Activated T-cell treated with anti-CD3 and anti-CD28 coated beads for 48 hours (primary cell): Measurements from ENCODE around the gene POLR2C.
A peak's percentile ranks its signal among the peaks of the same experiment; 100 is the strongest.

Experiments used
- DNase-seq: peaks from one replicate; pipeline ENCODE4 v3.0.0-alpha.2; 2020; ENCODE audit warnings: low read depth

Gene POLR2C

DNA sequence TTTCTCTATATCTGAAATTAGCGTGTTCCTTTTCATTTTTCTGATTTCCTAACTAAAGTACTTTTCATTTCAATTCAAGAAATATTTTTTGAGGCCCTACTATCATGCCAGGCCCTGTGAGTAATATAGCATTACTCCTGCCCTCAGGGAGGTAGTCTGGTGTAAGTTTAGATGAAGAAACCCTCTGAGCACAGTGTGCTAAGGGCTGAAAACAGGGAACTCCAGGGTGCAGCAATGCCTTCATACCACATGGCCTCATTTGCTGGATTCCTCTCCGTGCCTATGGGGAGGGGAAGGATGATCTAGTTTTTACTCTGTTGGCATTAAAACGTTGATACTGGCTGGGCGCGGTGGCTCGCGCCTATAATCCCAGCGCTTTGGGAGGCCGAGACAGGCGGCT lies 10.5 kb upstream of the POLR2C start:
- no peak for DNase-seq

DNA sequence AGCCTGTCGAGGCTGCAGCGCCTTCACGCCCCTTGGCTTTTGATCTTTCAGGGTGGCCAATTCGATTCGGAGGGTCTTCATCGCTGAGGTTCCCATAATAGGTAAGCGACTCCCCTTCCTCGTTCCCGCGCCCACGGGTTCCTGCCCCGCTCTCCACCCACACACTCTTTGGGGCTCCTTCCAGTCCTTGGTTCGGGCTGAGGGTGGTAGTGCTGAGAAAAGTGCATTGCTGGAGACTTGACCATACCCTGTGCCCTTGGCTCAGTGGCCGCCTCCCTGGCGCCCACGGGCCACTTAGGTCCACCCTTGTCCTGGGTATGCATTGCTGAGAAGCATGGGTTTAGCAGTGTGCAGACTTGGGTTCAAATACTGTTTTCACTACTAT lies 491 bp downstream of the POLR2C start:
- no peak for DNase-seq

DNA sequence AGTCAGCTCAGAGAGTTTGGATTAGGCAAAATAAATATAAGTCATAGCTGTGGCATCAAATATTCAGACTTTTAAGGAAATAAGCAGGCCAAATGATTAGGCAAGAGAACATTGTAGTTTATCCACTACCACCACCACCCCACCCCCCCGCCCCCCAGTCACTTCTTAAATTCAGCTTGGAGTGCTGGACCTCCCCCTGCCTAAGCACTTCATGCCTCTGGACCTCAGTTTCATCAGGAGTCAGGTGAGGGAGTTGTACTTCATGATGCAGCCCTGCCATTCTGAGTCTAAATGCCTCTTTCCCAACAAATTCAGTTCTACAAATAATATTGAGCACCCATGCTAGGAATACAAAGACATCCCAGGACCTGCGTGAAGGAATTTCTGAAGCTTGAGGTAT lies 2.0 kb downstream of the POLR2C start:
- no peak for DNase-seq

DNA sequence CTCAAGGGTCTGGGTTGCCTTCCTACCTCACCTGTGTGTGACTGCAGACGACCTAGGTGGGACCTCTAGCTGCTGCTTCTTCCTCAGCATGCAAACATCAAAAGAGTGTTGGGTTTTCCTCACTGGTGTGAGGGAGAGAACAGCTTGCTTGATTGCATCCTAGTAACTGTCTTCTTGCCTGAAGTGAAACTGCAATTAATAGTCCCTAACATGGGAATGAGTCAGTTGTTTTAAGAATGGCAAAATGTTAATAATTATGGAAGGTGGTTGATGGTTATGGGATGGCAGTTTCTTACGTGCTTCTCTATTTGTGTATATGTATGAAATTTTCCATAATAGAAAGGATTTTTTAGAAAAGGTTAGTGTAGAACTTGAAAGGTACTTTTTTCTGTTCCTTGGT lies 5.9 kb downstream of the POLR2C start:
- DNase-seq, result no peak

DNA sequence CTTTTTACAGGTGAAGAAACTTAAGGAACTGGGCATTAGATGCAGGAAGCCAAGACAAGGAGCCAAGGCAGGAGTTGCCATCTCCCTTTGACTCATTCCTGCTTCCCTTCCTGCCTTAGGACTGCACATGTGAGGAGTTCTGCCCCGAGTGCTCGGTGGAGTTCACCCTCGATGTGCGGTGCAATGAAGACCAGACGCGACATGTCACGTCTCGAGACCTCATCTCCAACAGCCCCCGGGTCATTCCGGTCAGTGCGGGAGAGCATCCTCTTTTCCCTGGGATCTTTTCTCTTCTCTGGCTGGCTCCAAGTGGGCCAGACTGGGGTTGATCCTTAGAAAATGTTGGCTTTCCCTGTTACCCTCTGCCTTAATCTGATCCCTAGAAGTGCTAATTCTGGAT lies 6.6 kb downstream of the POLR2C start:
- DNase-seq, result no peak

DNA sequence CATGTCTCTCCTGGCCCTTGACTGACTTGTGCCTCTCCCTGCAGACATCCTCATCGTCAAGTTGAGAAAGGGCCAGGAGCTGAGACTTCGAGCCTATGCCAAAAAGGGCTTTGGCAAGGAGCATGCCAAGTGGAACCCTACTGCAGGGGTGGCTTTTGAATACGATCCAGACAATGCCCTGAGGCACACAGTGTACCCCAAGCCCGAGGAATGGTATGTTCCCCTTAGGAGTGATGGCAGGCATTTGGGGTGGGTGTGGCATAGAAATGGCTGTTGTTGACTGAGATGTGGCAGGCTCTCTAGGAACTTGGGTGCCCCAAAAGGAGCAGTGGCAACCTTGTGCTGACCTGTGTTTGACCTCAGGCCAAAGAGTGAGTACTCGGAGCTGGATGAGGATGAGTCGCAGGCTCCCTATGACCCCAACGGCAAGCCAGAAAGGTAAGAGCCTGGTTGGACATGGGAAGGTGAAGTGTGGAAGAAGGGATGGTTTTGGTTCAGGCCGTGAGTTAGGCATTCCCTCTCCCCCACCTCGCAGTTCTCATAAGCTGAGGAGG lies 7.5 kb downstream of the POLR2C start:
- DNase-seq, result no peak

DNA sequence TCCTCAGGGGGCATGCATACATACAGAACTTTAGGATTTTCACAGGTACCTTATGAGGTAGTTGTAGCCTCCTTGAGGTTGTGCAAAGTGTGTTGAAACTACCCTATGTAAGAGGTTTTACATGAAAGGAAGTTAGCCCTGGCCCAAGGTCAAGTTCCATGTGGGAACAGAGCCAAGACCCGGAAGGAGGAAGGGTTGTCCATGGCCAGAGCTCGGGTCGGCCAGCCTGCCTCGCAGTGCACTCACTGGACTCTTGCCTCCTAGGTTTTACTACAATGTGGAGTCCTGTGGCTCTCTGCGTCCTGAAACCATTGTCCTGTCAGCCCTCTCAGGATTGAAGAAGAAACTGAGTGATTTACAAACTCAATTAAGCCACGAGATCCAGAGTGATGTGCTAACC lies 8.2 kb downstream of the POLR2C start:
- no peak for DNase-seq

DNA sequence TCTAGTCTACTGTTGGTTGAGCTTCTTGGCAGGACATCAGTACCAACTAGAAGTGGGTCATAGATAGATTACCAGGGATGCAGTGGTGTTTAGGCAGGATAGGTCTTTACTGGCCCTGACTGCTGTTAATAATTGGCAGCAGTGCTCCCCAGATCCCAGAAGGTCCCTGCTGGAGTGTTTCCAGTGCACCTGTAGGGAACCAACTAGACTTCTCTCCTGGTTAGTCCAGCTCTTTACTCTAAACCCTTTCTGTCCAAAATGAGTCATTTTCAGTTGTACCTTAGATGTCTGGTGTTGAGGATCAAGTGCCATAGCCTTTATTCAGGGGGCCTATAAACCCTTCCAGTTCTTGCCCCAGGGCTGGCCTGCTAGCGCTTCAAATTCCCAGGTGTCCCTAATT lies 8.7 kb downstream of the POLR2C start:
- no peak for DNase-seq

DNA sequence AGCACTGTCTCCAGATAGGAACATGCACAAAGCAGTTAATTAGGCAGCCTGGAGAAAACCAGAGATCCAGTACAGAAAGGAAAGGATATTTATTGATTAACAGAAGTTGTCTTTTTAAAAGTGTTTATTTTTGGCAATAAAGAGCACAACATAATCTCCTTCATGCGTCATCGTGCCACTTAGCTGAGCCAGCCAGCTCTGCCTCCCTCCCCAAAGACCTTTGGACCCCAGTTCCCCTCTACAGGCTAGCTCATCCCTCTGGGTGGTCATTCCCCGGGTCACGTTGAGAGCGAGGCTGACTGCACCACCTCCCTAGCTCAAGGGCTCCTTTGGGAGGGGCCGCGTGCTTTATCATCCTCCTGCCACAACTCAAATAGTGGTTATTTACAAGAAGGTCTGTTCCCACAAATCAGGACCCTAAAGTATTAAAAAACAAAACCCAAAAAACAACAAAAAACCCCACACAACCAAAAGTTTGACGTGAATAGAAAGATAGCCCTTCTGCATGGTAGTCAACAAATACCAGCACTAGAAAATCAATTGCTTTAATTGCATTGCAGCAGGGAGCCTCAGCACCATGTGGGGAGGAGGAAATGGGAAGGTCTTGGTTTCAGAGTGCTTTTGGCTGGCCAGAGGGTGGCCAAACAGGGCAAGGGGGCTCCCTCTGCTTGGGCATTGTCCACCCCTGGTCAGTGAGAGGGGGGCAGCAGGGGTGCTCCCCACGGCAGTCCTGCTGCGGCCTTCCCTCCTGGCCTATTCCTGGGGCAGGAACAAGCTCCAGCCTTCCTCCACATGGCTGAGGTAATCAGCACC lies 9.6 kb downstream of the POLR2C start:
- DNase-seq, result no peak

DNA sequence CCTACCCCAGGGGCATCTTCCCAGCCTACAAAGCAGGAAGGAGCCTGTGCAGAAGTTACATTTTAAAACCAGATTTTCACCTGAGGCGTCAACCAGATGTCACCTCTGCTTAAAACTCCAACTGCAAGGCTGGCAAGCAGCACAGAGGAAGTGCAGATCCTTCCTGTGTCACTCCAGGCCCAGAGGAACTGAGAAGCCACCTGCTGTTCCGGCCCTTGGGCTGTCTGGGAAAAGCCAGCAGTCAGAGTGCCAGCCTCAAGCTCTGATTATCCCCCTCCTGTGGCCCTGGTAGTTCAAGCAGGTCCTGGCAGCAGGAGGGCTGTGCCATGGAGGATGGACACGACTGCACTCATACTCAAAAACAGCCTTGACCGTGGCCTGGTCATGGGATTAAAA lies 10.2 kb downstream of the POLR2C start:
- no peak for DNase-seq

DNA sequence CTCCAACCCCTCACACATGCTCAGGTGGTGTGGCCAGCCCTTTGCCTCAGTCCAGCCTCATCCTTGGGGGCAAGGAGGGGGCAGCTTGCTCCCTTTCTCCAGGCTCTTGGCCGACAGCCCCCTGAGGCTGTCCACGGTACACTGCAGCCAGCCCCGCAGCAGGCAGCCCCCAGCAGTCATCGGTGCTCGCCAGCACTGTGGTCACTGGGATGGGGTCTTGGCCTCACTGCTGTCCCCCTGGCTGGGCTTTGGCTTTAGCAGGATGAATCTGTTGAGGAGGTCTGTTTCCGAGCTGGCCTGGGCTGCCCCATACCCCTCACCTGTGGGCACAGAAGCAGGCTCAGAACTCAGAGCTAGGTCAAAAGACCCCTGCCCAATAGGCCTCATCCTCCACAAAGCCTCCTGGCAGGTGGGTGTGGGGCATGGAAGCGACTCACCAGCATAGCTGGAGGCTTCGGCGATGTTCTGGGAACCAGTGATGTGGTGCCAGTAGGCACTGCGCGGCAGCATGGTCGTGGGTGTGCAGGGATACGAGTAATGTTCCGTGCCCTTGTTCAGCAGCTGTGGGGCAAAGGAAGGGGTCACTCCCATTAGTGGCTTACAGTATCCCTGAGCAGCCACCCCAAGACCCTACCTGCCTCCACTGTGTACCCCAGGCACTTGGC lies 10.8 kb downstream of the POLR2C start:
- DNase-seq, result no peak

DNA sequence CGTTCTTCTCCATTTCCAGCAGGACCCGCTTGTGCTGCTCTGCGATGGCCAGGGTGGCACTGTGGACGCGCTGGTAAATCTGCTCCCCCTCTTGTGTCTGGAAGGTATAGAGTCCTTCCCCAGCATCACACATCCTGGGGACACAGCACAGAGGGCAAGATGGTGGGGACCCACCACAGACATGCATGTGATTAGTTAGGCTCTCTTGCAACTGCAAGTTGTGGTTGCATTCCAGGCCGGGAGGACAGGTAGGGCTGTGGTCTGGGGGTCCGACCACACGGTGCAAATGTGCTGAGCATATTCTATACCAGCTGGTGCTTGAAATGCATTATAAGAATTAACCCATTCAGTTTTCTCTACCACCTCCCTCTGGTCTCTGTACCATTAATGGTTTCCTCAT lies 11.4 kb downstream of the POLR2C start:
- DNase-seq, result no peak

DNA sequence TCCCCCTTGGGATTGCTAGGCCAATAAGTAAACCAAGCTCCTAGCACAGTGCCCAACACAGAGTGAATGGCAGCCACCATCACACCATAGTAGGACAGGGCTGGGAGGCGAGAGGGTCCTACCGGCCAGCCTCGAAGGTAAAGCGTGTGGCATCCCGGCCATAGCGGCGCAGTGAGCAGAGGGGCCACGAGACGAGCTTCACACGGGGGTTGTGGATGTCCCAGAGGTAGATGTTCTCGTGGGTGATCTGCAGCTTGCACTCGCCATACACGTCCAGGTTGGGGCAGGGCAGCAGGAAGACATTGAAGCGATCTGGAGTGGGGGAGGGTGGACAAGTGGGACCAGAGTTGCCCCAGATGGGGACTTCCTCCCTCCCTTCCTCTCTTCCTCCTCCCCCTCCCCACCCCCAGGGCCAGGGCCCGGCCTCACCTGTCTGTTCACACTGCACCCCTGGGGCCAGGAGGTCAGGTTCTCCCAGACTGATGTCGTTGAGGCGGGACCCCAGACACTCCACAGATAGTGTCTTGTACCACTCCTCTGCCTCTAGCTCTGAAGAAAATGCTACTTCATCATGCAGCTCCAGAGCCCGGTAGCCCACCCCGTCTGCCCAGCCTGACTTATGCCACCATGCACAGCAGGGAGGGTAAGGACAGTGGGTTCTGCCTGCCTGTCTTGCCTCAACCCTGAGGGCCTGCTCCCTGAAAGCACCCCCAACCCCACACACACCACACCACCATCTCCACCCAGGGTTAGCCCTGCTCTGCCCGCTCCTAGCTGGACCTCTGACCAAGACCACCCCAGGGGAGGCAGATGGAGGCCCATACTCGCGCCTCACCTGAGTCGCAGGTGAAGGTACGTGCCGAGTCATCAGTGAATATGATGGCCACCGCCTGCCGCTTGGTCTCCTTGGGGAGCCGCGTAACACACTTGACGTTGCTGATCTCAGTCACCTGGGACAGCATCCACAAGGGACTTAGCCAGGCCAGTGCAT lies 12.5 kb downstream of the POLR2C start:
- no peak for DNase-seq

DNA sequence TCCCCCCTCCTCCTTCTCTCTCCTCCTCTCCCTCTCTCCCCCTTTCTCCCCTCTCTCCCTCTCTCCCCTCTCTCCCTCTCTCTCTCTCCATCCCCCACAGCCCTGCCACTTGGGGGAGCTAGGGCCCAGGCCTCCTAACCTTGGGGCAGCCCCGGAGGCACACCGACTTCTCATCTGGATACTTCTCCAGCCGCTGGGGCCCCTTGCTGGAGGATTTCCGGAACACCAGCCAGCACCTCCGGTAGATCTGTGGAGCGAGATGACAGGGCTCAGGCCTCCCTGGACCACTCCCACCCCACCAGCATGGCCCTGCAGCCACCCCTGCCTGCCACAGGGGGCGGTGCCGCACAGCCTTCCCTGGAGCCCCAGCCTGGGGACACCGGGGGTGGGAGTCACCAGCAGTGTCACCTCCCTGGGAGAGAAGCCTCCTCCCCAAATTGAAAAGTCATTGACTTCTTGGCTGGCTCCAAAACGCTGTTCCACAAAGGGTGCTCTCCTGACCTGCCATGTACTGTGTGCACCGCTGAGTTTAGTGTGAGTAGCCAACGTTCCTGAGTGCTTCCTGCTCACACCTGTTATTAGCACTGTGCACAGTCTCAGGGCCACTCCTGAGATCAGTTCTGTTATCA lies 13.3 kb downstream of the POLR2C start:
- peak; percentile 84 for DNase-seq

DNA sequence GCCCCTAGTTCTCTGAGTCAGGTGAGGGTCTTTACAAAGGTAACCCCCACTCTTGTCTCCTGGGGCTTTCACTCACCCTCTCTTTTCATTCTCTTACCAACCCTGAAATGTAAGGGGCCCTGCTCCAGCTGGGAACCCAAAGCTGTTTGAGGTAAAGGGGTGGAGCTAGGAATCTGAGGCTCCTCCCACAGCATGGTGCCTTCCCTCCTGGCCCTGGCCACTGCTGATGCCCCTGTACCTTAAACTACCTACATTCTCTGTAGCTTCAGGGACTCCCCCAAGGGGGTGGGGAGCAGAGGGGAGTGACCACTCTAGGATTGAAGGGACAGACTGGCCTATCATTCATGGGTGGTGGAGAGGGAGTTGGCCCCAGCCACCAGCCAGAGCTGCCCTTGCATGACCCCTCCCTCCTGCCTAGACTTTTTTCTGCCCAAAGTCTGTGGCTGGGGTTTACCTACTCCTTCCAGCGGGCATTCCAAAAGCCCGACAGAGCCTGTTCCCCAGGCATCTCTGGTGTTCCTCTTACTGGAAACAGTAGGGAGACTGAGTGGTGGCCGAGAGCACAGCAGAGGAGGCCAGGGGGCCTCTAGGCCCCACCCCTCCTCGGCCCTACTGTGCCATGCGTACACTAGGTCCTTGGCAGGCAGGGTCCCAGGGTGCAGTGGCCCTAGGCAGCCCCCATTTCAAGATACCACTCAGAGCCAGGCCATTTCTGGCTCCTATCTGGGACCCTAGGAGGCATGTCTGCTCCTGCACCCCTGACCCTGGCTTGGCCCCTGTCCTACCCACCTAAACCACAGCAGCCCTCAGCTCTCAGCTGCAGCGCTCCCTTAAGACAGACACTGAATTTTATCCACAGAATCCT lies 14.3 kb downstream of the POLR2C start:
- no peak for DNase-seq

DNA sequence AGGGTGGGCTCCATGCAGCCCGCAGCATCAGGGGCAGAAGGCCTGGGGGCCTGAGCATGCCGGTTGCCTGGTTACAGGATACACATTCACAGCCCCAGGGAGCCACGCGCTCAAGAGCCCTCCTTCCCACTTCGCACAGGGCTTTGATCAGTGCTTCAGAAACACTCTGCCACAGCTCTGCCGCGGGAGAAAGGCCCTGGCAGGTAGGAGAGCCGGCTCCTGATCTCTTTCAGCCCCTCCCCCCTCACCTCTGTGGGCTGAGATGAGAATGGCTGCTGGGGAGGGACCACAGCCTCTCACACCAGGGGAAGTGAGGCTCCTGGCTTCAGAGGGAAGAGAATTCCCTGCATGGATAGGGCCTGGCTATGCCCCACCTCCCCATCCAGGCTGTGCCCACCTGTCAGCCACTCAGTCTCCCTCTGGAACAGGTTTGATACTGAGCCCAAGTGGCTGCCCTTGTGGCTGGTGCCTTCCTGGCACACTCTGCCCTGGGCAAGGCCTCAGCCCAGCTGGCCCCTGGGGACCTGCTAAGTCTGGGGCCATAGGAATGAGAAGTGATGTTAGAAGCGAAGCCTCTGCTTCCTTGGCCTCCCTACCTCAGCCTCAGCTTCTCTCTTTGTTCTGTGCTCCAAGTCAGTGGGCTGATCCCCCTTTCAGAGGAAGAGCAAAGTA lies 15.2 kb downstream of the POLR2C start:
- DNase-seq, result no peak

DNA sequence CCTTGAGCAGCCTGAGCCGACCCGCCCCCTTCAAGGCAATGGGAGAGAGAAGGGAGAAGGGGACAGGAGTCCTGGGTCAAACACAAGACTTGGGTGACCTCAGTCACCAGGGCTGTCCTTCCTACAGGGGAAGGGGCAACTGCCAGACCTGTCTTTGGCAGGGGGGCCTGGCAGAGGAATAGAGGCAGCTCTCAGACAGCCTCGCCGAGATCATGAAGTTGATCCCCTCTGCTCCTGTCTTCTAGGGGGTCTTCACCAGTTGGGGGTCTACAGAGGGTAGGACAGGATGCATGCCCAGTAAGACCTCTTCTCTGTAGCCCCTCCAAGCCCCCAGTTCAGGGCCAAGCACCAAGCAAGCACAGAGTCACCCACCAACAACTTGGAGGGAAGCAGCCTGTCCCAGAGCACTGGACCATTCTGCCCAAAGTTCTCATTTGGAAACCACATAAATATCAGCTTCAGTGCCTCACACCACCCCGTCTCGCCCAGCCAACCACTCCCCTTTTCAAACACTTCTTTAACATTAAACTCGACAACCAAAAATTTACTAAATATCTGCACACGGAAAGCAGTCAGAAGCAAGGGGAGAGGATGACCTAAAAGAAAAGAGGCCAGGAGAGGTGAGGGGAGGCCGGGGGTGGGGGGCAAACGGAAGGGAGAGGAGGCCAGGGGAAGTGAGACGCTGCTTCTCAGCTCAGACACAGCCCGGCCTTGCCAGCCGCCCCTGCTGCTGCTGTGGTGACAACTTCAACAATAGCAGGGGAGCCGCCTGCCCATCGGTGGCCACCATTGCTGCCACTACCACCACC lies 16.1 kb downstream of the POLR2C start:
- DNase-seq, result no peak

DNA sequence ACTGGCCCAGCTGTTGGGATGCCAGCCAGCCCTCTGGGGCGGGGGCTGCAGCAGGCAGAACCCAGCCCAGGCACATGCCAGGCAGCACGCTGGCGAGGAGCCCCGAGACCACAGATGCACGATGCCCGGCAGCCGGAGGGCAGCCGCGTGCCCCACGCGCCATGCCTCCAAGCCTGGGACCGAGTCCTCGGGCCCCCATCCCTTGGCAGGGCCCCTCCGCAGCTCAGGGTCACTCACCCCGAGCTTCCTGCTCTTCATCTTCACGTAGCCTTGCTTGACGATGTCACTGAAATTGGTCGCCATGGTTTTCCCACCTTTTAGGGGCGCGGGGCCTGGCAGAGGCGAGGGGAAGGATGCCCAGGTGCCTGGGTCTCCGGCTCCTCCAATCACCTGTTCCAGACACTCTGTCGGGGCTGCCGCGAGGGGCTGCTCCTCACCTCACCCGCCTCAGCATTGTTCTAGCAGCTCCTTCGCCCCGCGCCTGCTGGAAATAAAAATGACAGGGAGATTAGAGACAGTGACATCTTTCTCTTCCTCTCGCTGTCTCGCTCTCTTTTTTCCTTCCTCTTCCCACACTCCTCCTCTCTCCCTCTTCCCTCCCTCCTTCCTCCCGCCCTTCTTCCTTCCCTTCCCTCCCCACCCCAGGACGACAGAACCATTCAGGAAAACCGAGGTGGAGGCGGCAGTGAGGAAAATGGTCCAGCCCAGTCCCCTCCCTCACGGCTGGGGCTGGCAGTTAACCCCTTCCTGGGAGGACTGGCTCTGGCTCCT lies 16.9 kb downstream of the POLR2C start:
- DNase-seq, result no peak
